ENCODE data around the gene CYP2U1.
"Not testable (repeated sequence)": the region's sequence is repeated elsewhere in the genome, so short reads cannot be mapped to it uniquely, and the experiment has no call there.

The CYP2U1 gene

DNA sequence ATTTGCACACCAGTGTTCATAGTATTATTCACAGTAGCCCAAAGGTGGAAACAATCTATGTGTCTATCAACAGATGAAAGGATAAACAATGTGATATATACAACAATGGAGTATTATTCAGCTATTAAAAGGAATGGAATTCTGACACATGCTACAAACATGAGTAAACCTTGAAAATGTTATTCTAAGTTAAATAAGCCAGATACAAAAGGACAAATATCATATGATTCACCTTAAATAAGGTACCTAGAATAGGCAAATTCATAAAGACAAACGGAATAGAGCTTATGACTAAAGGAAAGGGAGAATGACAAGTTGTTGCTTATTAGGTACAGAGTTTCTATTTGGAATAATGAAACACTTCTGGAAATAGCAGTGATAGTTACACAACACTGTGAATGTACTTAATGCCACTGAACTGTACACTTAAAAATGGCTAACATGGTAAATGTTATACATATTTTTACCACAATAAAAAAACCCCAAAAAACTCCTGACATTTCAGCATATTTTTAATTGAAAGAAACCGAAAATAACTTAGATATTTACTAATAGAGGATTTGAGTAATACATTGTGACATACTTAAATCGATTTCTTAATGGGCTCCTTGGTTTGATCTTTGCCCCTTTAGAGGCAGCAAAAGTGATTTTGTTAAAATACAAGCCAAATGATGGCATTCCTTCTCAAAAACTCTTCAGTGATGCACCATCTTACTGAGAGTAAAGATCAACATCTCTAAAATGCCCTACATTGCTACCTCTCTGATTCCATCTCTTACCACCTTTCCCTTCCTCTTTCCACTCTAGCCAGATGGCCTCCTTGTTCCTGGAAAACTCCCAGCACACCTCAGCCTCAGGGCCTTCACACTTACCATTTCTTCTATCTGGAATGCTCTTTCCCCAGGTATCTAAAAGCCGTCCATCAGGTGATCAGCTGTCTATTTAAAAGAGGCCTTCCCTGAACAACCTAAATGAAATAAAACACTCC lies 8.6 kb upstream of the CYP2U1 start:
- DNase-seq, result no peak

DNA sequence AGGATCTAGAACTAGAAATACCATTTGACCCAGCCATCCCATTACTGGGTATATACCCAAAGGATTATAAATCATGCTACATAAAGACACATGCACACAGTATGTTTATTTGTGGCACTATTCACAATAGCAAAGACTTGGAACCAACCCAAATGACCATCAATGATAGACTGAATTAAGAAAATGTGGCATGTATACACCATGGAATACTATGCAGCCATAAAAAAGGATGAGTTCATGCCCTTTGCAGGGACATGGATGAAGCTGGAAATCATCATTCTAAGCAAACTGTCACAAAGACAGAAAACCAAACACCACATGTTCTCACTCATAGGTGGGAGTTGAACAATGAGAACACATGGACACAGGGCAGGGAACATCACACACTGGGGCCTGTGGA lies 5.6 kb upstream of the CYP2U1 start:
- not testable (repeated sequence) for DNase-seq

DNA sequence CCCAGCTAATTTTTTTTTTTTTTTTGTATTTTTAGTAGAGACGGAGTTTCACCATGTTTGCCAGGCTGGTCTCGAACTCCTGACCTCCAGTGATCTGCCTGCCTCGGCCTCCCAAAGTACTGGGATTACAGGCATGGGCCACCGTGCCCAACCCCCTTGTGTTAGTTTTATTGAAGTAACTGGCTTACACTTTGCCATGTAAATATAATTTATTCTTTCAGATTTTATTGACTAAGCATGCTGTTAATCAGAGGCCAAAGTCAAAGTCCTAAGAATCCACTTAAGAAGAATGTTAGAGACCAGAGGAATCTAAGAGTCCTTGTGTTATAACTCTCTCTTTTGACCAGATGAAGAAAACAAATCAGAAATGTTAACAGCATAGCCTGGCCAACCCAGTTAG lies 4.5 kb upstream of the CYP2U1 start:
- not testable (repeated sequence) for DNase-seq

DNA sequence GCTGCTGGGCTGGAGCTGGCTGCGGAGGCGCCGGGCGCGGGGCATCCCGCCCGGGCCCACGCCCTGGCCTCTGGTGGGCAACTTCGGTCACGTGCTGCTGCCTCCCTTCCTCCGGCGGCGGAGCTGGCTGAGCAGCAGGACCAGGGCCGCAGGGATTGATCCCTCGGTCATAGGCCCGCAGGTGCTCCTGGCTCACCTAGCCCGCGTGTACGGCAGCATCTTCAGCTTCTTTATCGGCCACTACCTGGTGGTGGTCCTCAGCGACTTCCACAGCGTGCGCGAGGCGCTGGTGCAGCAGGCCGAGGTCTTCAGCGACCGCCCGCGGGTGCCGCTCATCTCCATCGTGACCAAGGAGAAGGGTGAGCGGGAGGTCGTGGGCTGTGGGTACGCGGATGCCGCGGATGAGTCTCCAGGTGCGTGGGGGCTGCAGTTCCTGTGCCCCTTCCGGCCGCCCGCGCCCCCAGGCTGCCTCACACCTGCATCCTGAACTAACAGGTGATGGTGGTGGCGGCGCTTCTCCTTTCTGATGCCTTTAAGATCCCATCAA lies 499 bp downstream of the CYP2U1 start:
- no peak for DNase-seq

DNA sequence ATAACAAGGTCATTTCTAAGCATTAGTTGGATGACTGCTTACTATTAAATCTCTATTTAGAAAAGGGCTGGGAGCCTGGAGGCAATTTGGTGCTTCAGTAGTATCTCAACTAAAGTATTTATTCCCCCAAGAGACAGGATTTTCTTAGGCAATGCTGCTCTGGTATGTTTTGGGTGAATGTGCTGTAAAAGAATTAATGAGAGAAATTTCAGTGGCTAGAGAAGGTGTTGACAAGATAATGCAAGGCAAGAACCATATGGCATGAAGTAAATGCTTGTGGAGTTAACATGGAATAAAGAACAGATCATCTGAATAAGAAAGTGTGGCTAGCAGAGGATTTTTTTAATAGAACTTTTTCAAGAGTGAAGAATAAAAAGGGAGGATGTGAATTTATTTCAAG lies 3.9 kb downstream of the CYP2U1 start:
- no peak for DNase-seq

DNA sequence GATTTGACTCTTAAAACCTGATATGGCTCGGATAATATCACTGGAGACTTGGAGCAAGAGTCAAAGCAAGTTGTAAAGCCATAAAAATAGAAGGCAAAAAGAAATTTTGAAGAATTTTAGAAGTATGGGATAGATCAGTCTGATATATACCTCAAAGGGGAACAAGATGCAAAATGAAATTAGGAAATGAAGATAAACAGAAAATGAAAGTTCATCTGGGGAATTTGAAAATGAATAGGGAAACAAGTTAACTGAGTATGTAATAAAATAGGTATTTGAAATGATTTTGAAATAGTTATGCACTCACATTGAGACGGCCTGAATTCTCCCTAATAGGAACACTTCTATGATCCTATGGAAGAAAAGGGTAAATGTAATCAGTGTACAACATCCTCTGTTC lies 5.7 kb downstream of the CYP2U1 start:
- no peak for DNase-seq

DNA sequence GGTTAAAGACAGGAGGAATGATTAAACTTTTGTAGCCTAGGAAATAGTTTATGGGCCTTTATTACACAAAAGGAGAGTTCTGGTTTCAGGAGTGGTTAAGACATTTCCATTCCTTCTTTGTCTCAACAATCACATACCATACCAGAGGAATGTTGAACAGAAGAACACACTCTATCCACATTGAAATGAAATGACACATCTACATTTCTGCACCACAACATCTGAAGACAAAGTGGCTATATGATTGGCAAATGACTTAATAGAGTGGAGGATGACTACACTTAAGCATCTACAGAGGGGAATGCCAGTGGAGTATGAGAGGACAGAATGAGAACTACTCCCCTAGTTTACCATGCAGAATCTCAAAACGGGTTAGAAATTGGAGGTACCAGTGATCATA lies 8.0 kb downstream of the CYP2U1 start:
- no peak for DNase-seq

DNA sequence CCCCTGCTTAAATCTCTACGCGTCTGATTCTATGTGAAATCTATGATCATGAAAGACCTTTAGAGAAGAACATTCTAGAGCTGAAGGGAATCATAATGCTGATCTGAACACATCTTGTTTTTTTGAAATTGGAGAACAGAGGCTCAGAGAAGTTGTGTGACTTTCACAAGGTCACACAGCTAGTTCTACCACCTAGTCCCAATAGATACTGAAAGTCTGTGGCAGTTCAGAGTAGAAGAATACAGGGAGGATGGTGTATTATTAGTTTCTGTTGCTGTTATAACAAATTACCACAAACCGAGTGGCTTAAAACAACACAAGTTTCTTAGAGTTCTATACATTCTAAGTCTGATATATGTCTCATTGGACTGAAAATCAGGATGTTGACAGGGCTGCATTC lies 14.5 kb downstream of the CYP2U1 start:
- no peak for DNase-seq

DNA sequence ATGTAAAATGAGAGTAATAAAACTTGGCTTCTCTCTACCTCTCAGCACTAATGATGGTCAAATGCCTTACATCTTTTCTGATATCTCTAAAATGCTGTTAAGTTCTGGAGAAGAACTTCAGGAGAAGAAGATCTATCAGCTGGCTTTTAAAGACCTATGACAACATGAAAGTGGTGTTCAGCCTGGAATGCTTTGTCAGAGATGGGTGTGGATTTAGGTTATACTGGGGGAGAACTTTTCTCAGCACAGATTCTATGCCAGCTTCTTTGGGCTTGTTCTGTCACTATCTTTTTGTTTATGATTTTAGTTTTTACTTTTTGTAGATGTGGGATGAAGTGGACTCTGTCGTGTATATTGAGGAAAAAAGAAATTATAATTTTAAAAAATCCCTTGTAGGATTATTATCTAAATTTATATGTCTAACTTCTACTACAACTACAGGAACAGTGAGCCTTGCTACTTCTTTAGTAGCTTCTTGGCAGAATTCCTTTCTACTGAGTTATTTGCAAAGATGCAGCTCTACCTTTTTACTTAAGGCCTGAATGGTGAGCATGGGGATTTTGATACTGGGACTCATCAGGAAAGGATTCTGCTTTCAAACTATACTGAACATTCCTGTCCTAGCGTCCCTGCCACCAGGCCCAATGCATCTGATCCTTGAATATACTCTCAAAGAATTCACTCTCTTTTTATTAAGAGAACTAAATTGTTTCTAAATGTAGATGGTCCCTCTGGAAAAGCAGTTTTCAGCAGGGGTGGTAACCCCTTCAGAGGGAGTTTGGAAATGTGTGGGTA lies 19.6 kb downstream of the CYP2U1 start:
- no peak for DNase-seq

DNA sequence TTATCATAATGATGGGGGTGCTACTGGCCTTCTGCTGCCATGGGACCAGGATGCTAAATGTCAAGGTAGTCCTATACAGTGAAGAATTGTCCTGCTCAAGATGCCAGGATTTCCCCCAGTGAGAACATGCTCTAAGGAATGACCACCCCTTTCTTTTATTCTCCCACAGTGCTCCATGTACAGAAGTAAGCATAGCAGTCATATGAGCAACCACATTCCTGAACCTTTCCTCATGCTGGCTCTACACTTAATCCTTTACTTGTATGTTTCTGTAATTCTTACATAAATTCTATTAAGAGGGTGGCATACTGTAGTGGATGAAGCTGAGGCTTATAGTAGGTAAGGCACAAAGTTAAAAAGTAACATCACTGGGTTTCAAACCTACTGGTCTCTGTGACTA lies 20.2 kb downstream of the CYP2U1 start:
- DNase-seq, result no peak

DNA sequence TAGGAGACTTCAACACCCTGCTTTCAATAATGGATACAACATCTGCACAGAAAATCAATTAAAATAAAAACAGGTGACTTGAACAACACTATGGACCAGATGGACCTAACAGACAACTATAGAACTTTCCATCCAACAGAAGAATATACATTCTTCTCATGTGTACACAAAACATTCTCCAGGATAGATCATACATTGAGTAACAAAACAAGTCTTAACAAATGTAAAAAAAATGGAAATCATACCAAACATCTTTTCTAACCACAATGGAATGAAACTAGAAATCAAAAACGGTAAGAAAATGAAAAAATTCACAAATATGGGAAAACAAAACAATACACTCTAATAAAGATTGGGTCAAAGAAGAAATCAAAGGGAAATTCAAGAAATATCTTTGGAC lies 24.7 kb downstream of the CYP2U1 start:
- no peak for DNase-seq

DNA sequence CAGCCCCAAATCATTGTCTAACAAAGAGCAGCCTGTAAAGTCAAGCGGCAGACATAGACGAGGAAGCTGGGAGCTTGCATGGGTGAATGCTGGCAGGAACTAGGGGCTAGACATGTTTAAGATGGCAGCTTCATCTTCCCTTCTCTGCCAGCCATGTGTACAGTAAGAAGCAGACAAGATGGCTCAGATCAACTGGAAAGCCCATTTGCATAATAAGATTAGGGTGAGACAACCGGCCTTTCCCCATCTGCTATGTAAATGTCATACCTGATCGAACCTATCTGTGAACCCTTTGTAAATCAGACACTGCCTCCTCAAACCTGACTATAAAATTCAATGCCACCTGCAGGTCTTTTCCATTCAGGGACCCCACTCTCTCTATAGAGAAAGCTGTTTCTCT lies 35.6 kb downstream of the CYP2U1 start:
- DNase-seq, result no peak

DNA sequence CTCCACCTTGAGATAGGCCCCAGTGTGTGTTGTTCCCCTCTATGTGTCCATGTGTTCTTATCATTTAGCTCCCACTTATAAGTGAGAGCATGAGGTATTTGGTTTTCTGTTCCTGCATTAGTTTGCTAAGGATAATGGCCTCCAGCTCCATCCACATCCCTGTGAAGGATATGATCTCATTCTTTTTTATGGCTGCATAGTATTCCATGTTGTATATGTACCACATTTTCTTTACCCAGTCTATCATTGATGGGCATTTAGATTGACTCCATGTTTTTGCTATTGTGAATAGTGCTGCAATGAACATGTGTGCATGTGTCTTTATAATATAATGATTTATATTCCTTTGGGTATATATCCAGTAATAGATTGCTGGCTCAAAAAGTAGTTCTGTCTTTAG lies 36.2 kb downstream of the CYP2U1 start:
- DNase-seq, result not testable (repeated sequence)

DNA sequence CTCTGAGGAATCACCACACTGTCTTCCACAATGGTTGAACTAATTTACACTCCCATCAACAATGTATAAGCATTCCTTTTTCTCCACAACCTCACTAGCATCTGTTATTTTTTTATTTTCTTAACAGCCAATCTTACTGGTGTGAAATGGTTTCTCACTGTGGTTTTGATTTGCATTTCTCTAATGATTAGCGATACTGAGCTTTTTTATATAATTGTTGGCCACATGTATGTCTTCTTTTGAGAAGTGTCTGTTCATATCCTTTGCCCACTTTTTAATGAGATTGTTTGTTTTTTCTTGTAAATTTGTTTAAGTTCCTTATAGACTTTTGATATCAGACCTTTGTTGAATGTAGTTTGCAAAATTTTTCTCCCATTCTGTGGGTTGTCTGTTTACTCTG lies 36.6 kb downstream of the CYP2U1 start:
- DNase-seq, result not testable (repeated sequence)

DNA sequence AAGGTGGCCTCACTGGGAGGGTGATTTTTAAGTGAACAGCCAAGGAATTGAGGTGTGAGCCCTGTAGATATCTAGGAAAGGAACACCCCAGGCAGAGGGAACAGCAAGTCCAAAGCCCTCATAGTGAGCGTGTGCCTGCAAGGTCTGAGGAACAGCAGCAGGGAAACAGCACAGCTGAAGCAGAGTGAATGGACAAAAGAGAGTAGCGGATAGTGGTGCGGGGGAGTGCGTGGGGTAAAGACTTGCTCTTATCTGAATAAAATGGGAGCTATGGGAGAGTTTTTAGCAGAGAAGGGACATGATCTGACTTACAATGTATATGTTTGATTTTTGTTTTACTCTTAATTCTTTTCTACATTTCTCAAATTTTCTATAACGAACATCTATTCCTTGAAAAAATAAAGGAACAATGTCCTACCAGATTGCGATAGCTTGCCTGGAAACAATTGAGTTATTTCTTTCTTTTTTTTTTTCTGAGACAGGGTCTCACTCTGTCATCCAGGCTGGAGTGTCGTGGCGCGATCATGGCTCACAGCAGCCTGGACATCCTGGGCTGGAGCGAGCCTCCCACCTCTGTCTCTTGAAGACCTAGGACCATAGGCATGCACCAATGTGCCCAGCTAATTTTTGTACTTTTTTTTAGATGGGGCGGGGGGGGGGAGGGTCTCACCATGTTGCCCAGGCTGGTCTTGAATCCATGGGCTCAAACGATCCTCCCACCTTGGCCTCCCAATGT lies 38.9 kb downstream of the CYP2U1 start:
- DNase-seq, result no peak

DNA sequence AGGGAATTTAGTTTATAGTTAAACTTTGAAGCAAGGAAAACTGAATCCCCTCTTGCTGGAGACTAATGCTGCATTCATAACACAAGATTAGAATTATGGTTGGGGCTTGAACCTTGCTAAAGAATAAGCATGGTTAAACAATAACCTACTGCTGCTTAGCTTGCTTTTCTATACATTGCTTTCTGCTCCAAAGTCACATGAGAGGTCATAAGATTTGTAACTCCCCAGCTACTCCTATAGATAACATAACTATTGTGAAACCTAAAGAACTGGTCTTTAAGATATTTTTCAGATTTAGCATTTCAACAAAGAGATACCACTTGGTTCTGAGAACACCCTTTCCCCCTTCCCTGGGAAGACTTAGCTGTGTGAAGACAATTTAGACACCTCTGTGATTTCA lies 41.3 kb downstream of the CYP2U1 start:
- no peak for DNase-seq

DNA sequence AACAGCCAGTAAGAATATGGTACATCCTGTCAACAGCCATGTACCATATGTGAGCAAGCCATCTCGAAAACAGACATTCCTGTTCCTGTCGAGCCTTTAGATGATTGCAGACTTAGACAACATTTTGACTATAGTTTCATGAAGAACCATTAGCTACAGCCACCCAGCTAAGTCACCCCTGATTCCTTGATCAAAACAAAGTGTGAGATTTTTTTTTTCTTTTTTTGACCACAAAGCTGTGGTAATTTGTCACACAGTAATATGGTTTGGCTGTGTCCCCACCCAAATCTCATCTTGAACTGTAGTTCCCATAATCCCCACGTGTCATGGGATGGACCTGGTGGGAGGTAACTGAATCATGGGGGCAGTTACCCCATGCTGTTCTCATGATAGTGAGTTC lies 43.2 kb downstream of the CYP2U1 start:
- DNase-seq, result no peak

DNA sequence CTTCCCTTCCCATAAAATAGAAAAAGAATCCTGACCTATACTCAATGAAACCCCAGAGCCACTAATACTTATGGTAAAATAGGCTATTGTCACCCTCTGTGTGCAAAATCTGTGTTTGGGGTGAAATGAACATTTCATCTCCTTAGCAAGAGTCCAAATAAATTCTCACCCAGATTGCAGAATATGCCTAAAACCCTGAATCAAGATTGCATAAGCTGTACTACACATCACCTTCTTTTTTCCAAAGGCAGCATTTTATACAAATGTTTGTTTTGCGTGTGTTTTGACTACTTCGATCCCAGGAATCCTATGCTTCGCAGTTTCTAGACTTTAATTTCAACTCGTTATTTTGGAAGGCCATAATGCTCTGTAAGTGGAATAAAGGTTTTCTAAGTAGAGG lies 46.1 kb downstream of the CYP2U1 start:
- no peak for DNase-seq

DNA sequence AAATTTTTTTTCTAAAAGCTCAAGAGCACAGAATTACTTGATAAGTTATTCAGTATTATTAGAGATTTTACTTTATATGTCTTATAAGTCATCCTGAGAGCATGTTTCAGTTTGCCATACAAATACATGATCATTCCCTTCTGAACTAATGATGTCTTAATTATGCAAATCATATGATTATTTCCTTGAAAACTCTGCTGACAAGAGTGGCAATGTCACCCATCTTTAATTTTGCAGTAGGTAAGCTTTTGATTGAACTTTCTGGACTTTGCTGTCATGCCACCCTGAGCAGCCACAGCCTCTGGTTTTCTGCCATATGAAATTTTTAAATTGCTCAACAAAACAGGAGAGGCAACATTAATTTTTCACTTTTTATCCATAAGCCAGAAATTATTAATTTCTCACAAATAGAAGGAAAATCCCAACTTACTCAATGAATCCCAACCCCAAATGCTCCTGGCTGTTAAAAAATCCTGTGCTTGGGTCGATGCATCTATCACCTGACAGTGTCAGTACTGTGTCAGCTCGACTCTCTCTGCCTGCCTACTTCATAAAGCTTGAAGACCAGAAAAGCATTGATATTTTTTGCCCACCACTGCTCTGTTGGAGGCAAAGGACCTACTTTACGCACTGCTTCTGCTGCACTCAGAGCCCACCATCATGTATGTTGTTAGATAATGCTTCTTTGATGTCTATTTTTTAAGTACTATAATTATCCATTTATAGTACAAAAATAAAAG lies 46.8 kb downstream of the CYP2U1 start:
- no peak for DNase-seq

DNA sequence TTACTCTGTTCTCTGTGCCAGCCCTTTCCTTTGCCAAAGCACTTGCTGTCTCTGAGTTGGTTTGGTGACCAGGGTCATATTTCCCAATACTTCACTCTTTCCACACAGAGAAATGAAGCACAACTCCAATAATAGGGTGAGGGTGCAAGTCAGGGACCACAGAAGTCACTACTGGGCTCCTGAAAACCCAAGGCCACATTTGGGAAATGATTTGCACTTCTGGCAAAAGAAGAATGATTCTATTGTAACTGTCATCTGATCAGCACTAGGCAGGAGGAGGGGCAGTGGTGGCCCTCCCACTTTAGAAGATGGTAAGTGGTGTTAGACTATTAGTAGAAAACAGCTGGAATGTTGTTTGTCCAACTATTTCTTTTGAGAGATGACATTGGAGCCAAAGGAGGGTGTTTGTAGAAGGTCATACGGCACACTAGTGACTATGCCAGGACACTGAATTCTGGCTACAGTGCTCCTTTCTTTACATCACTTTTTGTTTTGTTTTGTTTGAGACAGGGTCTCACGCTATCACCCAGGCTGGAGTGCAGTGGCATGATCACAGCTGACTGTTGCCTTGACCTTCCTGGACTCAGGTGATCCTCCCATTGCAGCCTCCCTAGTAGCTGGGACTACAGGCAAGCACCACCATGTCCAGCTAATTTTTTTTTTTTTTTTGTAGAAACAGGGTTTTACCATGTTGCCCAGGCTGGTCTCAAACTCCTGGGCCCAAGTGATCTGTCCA lies 47.5 kb downstream of the CYP2U1 start:
- DNase-seq, result no peak

DNA sequence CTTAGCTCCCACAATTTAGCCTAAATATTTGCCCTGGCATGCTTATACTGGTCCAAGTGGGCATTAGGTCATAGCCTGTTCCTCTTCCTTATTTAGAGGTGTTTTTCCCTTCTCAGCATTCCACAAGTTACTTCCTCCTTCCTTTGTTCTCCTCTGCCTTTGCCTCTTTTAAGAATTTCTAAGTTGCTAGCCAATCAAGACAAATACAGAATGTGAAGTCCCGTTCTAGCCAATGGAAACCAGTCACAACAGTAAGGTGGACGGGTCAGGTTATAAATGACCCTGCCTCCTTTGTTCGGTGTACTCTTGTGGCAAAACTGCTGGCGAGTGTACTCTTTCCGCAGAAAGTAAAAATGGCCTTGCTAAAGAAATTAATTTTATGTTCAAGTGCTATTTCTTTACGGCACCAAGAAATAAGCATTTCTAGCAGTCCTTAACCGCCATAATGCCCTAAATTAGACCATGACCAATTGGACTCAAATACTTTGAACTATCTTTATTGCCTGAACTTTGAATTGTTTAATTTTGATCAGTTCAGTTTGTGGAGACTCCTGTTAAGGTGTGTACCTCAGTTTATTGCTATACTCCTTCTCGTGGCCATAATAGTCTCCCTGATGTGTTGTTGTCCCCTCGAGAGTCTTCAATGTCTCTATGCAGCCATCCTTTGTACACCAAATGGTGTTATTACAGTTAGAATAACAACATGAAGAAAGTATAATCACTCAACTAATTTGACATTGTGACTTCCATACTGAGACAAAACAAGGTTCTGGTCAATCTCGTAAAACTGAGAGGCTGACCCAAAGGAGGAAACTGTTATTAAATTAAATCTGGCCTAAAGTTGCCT lies 56.8 kb downstream of the CYP2U1 start:
- DNase-seq, result no peak

Data from SIG-M5 (cell line).